ENCODE results near the gene PCYT1A. TPM values are rescaled to one million over a fixed set of nuclear protein-coding genes. Genes with fewer than 3 reads are reported as not detected.
"Not testable (repeated sequence)": the region's sequence is repeated elsewhere in the genome, so short reads cannot be mapped to it uniquely, and the experiment has no call there.

PCYT1A gene
- total and polyA plus RNA-seq, 8 donors = 11.8 to 127 (median 38.3) TPM

DNA sequence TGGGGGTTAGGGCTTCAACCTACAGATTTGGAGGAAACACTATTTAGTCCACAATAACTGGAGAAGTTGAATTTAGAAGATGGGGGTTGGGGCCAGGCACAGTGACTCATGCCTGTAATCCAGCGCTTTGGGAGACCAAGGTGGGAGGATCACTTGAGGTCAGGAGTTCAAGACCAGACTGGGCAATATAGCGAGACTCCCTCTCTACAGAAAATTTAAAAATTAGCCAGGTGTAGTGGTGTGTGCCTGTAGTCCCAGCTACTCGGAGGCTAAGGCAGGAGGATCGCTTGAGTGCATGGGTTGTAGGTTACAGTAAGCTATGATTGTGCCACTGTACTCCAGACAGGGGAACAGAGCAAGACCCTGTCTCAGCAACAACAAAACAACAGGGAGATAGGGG lies 35.5 kb upstream of the PCYT1A start:
- Histone ChIP-seq H3K4me3 (no peak overlapping the region), H3K9me3 (no peaks in the 10 kb centered on the region), H3K27ac (no peak overlapping the region), H3K27me3 (peaks cover 0 to 7% (median 0%) of the 10 kb centered on the region in 3 donors), H3K4me1 (peaks cover 0 to 9% (median 6%) of the 10 kb centered on the region in 4 donors), H3K36me3 (no peaks in the 10 kb centered on the region)
- TF ChIP-seq POLR2AphosphoS5 (IDR thresholded peaks at IDR 0.05) (no peak), POLR2A (IDR thresholded peaks at IDR 0.05) (no peak), EP300 (IDR thresholded peaks at IDR 0.05) (no peak)
- TF ChIP-seq, protein P1, sequence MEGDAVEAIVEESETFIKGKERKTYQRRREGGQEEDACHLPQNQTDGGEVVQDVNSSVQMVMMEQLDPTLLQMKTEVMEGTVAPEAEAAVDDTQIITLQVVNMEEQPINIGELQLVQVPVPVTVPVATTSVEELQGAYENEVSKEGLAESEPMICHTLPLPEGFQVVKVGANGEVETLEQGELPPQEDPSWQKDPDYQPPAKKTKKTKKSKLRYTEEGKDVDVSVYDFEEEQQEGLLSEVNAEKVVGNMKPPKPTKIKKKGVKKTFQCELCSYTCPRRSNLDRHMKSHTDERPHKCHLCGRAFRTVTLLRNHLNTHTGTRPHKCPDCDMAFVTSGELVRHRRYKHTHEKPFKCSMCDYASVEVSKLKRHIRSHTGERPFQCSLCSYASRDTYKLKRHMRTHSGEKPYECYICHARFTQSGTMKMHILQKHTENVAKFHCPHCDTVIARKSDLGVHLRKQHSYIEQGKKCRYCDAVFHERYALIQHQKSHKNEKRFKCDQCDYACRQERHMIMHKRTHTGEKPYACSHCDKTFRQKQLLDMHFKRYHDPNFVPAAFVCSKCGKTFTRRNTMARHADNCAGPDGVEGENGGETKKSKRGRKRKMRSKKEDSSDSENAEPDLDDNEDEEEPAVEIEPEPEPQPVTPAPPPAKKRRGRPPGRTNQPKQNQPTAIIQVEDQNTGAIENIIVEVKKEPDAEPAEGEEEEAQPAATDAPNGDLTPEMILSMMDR (IDR thresholded peaks at IDR 0.05) = no peak
- WGBS, 5 donors = 90 to 98% (median 95%) methylated on average over 4 of the region's 4 CpGs
- DNase-seq = no peak
- intact Hi-C loops (cut with DNase I; ENCODE audit: low total_unique reads) = no loop called here

DNA sequence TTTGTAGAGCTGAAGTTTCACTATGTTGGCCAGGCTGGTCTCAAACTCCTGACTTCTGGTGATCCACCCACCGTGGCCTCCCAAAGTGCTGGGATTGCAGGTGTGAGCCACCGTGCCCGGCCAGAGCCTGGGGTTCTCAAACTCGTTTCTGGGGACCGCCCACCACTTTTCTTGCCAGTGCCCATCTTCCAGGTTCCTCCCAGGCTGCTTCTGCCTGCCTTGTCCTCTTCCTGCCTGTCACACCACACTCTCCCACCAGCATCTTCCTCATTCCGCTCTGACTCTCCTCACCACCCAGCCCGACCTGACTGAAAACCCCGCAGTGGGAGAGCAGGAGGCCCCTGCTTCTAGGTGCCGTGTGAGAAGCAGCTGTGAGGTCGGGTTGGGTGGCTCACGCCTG lies 33.6 kb upstream of the PCYT1A start:
- no peak overlapping the region for H3K27ac ChIP-seq
- intact Hi-C loops (cut with DNase I; ENCODE audit: low total_unique reads) = no loop called here
- H3K9me3 ChIP-seq = no peaks in the 10 kb centered on the region
- H3K36me3 ChIP-seq = no peaks in the 10 kb centered on the region
- DNase-seq = no peak
- H3K27me3 ChIP-seq = no peaks in the 10 kb centered on the region
- 83 to 91% (median 87%) methylated on average over 11 of the region's 11 CpGs for WGBS, 5 donors
- peaks cover 0 to 12% (median 7%) of the 10 kb centered on the region in 4 donors for H3K4me1 ChIP-seq
- TF ChIP-seq POLR2A (IDR thresholded peaks at IDR 0.05) = no peak
- no peak for TF ChIP-seq POLR2AphosphoS5 (IDR thresholded peaks at IDR 0.05)
- TF ChIP-seq, protein P1 (IDR thresholded peaks at IDR 0.05) = no peak
- no peak for TF ChIP-seq EP300 (IDR thresholded peaks at IDR 0.05)
- no peak overlapping the region for H3K4me3 ChIP-seq

DNA sequence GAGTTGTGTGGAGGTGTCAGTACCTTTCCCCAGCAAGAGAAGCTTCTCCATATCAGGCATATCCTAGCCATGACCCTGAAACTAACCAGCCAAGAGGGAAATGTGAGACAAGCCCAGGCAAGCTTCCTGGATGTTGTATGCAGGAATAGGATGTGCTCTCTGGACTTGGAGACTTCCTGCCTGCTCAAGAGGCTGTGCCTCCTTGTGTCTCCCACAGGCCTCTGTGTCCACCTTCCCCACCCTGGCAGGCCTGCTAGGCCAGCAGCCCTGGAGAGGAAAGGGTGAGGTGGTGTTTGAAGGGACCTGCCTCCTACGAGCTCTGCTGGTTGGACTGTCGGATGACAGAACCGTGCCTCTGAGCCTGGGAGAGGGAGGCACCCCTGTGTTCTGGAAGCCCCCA lies 32.6 kb upstream of the PCYT1A start:
- intact Hi-C loops (cut with DNase I; ENCODE audit: low total_unique reads) = no loop called here
- H3K4me1 ChIP-seq = peaks cover 0 to 15% (median 8%) of the 10 kb centered on the region in 4 donors
- H3K27me3 ChIP-seq = no peaks in the 10 kb centered on the region
- WGBS, 5 donors = 47 to 89% (median 67%) methylated on average over 1 to 3 of the region's 3 CpGs
- H3K27ac ChIP-seq = no peak overlapping the region
- H3K36me3 ChIP-seq = no peaks in the 10 kb centered on the region
- no peak for DNase-seq
- H3K9me3 ChIP-seq = no peaks in the 10 kb centered on the region
- TF ChIP-seq, protein P1 (IDR thresholded peaks at IDR 0.05) = no peak
- TF ChIP-seq POLR2A (IDR thresholded peaks at IDR 0.05) = no peak
- TF ChIP-seq EP300 (IDR thresholded peaks at IDR 0.05) = no peak
- TF ChIP-seq POLR2AphosphoS5 (IDR thresholded peaks at IDR 0.05) = no peak
- no peak overlapping the region for H3K4me3 ChIP-seq

DNA sequence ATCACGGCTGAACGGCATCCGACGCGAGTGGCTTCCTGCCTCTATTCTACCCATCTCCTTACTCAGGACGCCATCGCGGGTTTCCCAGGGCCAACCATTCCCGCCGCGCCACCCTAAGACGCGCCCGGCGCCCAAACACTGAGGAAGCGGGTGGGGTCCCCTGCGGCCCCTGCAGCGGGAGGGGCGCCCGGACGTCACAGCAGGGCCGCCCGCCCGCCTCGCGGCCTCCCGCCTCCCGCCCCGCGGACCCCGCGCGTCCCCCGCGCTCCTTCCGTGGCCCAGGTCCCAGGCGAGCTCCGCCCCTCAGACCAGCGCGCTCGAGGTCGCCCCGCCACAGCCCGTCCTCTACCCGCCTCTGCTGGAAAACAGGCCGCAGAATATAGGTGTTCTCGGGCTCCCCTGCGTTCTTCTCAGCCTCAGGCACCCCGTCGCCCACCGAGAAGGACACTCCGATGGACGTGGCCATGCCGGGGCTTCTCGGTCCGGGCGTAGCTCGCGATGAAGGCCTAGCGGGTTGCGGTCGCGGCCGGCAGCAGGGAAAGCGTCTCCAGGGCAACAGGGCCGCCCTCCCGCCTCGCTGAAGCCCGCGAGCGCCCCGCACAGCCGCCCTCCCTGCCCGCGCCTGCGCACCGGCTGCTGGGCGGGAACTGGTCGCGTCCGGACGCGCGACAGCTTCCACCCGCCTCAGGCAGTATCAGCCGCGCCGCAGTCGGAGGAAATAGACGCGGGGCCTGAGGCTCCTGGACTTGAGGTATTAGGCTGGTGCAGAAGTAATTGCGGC lies 30.4 kb upstream of the PCYT1A start, which contains the start of gene DYNLT2B:
TSS of gene DYNLT2B (minus strand) at position 554 of the 781 bp plus-strand sequence. CDS start at position 466, 88 bp downstream.
- Histone ChIP-seq H3K4me1 (peaks cover 0 to 15% (median 8%) of the 10 kb centered on the region in 4 donors), H3K36me3 (no peaks in the 10 kb centered on the region), H3K4me3 (peak within 1 kb of the TSS; percentile 67 to 94 (median 84)), H3K27ac (peak within 1 kb of the TSS; percentile 89 to 92 (median 92)), H3K27me3 (no peaks in the 10 kb centered on the region), H3K9me3 (no peaks in the 10 kb centered on the region)
- WGBS, 5 donors = 0 to 1% (median 0%) methylated on average over 23 to 92 of the region's 92 CpGs
- TF ChIP-seq, protein P1 (IDR thresholded peaks at IDR 0.05) = no peak
- TF ChIP-seq POLR2AphosphoS5 (IDR thresholded peaks at IDR 0.05) (peak; percentile 71 to 88 (median 87)), EP300 (IDR thresholded peaks at IDR 0.05) (no peak), POLR2A (IDR thresholded peaks at IDR 0.05) (peak in 1 of 4 donors; percentile 66)
- intact Hi-C loops (cut with DNase I; ENCODE audit: low total_unique reads) = no loop called here
- peak; percentile 90 to 98 for DNase-seq

DNA sequence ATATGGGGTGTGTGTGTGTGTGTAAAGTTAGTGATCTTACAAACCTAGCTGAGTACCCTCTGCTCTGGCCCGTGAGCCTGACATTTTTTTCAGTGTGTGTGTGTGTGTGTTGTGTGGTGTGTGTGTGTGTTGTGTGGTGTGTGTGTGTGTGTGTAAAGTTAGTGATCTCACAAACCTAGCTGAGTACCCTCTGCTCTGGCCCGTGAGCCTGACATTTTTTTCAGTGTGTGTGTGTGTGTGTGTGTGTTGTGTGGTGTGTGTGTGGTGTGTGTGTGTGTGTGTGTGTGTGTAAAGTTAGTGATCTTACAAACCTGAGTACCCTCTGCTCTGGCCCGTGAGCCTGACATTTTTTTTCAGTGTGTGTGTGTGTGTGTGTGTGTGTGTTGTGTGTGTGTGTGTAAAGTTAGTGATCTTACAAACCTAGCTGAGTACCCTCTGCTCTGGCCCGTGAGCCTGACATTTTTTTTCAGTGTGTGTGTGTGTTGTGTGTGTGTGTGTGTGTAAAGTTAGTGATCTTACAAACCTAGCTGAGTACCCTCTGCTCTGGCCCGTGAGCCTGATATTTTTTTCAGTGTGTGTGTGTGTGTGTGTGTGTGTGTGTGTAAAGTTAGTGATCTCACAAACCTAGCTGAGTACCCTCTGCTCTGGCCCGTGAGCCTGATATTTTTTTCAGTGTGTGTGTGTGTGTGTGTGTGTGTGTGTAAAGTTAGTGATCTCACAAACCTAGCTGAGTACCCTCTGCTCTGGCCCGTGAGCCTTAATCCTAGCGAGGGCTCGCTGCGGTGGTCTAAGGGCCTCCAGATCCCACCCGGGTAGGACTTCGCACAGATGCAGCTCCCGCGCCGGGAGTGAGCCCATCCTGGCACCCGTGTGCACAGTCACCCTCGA lies 29.5 kb upstream of the PCYT1A start:
- WGBS, 5 donors = 7 to 50% (median 12%) methylated on average over 1 to 16 of the region's 17 CpGs
- H3K27me3 ChIP-seq; H3K9me3 ChIP-seq; DNase-seq; H3K36me3 ChIP-seq; intact Hi-C loops (cut with DNase I; ENCODE audit: low total_unique reads): not testable (repeated sequence)
- Histone ChIP-seq H3K4me3 (peak overlapping the region; percentile 67 to 94 (median 84)), H3K27ac (peak overlapping the region; percentile 89 to 92 (median 92)), H3K4me1 (peaks cover 0 to 15% (median 8%) of the 10 kb centered on the region in 4 donors)
